ENCODE data around the gene FBXO46.

The FBXO46 gene

DNA sequence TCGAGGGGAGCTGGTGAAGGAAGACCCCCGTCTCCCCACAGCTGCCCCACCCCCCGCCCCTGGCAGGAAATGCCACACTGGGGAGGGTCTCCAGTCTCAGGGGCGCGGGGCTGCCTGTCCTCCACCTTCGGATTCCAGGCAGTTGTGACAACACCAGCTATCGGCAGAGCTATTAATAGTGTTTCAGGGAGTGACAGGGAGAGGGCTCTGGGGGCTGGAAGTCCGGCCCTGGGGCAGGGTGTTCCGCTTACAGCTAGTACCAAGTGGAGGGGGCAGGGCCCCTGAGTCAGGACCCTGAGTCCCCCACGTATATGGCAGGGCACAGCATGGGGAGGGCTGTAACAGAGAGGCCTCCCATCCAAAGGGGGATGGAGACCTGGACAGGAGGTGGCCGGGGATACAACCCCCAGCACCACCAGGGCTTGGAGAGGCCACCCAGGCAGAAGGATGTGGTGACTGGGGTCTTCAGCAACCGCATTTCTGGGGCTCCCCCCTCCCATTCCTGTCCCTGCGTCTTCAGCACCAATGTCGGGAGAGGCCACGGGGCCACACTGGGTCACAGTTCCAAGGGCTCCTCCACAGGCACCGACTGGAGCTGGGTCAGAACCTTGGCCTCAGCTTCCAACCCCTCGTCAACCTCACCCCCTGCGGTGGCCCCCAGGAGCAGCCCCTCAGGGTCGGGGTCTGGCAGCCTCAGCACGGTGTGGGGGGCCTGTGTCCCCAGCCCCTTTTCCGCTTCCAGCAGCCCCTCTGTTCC, 34.4 kb upstream of the FBXO46 start:
- TF ChIP-seq ARNTL (CRISPR knock-in tag; IDR thresholded peaks at IDR 0.05; ENCODE audit: borderline replicate concordance, low read depth), result no peak
- TF ChIP-seq CSDC2 (CRISPR knock-in tag; IDR thresholded peaks at IDR 0.05), result no peak
- no peak for TF ChIP-seq ESRRG (CRISPR knock-in tag; IDR thresholded peaks at IDR 0.05)
- no peak for TF ChIP-seq BACH2 (CRISPR knock-in tag; IDR thresholded peaks at IDR 0.05; ENCODE audit: borderline replicate concordance)
- no peak for TF ChIP-seq GLIS3 (CRISPR knock-in tag; IDR thresholded peaks at IDR 0.05)
- TF ChIP-seq TCF4 (CRISPR knock-in tag; IDR thresholded peaks at IDR 0.05; ENCODE audit: borderline replicate concordance), result no peak
- TF ChIP-seq ISL1 (CRISPR knock-in tag; IDR thresholded peaks at IDR 0.05), result no peak
- TF ChIP-seq, protein P1, sequence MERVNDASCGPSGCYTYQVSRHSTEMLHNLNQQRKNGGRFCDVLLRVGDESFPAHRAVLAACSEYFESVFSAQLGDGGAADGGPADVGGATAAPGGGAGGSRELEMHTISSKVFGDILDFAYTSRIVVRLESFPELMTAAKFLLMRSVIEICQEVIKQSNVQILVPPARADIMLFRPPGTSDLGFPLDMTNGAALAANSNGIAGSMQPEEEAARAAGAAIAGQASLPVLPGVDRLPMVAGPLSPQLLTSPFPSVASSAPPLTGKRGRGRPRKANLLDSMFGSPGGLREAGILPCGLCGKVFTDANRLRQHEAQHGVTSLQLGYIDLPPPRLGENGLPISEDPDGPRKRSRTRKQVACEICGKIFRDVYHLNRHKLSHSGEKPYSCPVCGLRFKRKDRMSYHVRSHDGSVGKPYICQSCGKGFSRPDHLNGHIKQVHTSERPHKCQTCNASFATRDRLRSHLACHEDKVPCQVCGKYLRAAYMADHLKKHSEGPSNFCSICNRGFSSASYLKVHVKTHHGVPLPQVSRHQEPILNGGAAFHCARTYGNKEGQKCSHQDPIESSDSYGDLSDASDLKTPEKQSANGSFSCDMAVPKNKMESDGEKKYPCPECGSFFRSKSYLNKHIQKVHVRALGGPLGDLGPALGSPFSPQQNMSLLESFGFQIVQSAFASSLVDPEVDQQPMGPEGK (CRISPR knock-in tag; IDR thresholded peaks at IDR 0.05; ENCODE audit: borderline replicate concordance), result no peak
- TF ChIP-seq ZFP30 (CRISPR knock-in tag; IDR thresholded peaks at IDR 0.05), result no peak
- no peak for TF ChIP-seq RARB (CRISPR knock-in tag; IDR thresholded peaks at IDR 0.05)
- TF ChIP-seq, protein P2, sequence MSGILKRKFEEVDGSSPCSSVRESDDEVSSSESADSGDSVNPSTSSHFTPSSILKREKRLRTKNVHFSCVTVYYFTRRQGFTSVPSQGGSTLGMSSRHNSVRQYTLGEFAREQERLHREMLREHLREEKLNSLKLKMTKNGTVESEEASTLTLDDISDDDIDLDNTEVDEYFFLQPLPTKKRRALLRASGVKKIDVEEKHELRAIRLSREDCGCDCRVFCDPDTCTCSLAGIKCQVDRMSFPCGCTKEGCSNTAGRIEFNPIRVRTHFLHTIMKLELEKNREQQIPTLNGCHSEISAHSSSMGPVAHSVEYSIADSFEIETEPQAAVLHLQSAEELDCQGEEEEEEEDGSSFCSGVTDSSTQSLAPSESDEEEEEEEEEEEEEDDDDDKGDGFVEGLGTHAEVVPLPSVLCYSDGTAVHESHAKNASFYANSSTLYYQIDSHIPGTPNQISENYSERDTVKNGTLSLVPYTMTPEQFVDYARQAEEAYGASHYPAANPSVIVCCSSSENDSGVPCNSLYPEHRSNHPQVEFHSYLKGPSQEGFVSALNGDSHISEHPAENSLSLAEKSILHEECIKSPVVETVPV (CRISPR knock-in tag; IDR thresholded peaks at IDR 0.05), result no peak
- TF ChIP-seq OSR1 (CRISPR knock-in tag; IDR thresholded peaks at IDR 0.05), result no peak
- TF ChIP-seq, protein P3, sequence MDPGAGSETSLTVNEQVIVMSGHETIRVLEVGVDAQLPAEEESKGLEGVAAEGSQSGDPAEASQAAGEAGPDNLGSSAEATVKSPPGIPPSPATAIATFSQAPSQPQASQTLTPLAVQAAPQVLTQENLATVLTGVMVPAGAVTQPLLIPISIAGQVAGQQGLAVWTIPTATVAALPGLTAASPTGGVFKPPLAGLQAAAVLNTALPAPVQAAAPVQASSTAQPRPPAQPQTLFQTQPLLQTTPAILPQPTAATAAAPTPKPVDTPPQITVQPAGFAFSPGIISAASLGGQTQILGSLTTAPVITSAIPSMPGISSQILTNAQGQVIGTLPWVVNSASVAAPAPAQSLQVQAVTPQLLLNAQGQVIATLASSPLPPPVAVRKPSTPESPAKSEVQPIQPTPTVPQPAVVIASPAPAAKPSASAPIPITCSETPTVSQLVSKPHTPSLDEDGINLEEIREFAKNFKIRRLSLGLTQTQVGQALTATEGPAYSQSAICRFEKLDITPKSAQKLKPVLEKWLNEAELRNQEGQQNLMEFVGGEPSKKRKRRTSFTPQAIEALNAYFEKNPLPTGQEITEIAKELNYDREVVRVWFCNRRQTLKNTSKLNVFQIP (CRISPR knock-in tag; IDR thresholded peaks at IDR 0.05; ENCODE audit: borderline replicate concordance, low read depth), result no peak
- TF ChIP-seq SNAI2 (CRISPR knock-in tag; IDR thresholded peaks at IDR 0.05), result no peak
- ATAC-seq, result no peak

DNA sequence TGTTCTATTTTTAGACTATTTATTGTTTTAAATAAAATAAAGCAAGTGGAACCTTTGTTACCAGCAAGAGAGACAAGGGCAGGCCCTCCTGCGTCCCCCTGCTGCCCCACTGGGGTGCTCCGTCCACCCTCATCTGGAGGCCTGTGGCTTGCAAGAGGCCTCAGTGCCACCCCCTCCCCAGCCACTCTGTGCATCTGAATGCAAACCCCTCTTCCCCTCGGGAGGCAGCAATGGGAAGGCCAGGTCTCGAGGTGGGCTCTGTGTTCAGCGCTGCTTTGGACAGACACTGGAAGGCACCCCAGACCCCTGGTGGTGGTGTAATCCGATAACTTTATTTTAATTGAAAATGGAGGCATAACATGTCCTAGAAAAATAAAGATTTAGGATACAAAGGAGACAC, 33.8 kb upstream of the FBXO46 start:
- no peak for ATAC-seq
- no peak for TF ChIP-seq ZFP3 (CRISPR knock-in tag; IDR thresholded peaks at IDR 0.05)
- TF ChIP-seq ZNF8 (CRISPR knock-in tag; IDR thresholded peaks at IDR 0.05), result no peak
- TF ChIP-seq ZFP30 (CRISPR knock-in tag; IDR thresholded peaks at IDR 0.05), result no peak
- TF ChIP-seq GLIS3 (CRISPR knock-in tag; IDR thresholded peaks at IDR 0.05), result no peak
- no peak for TF ChIP-seq ZNF70 (CRISPR knock-in tag; IDR thresholded peaks at IDR 0.05)
- TF ChIP-seq SNAI2 (CRISPR knock-in tag; IDR thresholded peaks at IDR 0.05), result no peak
- TF ChIP-seq, protein P4, sequence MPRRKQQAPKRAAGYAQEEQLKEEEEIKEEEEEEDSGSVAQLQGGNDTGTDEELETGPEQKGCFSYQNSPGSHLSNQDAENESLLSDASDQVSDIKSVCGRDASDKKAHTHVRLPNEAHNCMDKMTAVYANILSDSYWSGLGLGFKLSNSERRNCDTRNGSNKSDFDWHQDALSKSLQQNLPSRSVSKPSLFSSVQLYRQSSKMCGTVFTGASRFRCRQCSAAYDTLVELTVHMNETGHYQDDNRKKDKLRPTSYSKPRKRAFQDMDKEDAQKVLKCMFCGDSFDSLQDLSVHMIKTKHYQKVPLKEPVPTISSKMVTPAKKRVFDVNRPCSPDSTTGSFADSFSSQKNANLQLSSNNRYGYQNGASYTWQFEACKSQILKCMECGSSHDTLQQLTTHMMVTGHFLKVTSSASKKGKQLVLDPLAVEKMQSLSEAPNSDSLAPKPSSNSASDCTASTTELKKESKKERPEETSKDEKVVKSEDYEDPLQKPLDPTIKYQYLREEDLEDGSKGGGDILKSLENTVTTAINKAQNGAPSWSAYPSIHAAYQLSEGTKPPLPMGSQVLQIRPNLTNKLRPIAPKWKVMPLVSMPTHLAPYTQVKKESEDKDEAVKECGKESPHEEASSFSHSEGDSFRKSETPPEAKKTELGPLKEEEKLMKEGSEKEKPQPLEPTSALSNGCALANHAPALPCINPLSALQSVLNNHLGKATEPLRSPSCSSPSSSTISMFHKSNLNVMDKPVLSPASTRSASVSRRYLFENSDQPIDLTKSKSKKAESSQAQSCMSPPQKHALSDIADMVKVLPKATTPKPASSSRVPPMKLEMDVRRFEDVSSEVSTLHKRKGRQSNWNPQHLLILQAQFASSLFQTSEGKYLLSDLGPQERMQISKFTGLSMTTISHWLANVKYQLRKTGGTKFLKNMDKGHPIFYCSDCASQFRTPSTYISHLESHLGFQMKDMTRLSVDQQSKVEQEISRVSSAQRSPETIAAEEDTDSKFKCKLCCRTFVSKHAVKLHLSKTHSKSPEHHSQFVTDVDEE (CRISPR knock-in tag; IDR thresholded peaks at IDR 0.05), result no peak
- TF ChIP-seq ESRRG (CRISPR knock-in tag; IDR thresholded peaks at IDR 0.05), result no peak
- TF ChIP-seq RARB (CRISPR knock-in tag; IDR thresholded peaks at IDR 0.05), result no peak
- TF ChIP-seq, protein P5, sequence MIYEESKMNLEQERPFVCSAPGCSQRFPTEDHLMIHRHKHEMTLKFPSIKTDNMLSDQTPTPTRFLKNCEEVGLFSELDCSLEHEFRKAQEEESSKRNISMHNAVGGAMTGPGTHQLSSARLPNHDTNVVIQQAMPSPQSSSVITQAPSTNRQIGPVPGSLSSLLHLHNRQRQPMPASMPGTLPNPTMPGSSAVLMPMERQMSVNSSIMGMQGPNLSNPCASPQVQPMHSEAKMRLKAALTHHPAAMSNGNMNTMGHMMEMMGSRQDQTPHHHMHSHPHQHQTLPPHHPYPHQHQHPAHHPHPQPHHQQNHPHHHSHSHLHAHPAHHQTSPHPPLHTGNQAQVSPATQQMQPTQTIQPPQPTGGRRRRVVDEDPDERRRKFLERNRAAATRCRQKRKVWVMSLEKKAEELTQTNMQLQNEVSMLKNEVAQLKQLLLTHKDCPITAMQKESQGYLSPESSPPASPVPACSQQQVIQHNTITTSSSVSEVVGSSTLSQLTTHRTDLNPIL (CRISPR knock-in tag; IDR thresholded peaks at IDR 0.05; ENCODE audit: low read depth), result no peak
- TF ChIP-seq, protein P2 (CRISPR knock-in tag; IDR thresholded peaks at IDR 0.05), result no peak

All from SK-N-SH treated with all-trans-retinoic acid at 6 μM for 48 hours (cell line).